ENCODE results near the gene PPP1R7.

PPP1R7 gene

DNA sequence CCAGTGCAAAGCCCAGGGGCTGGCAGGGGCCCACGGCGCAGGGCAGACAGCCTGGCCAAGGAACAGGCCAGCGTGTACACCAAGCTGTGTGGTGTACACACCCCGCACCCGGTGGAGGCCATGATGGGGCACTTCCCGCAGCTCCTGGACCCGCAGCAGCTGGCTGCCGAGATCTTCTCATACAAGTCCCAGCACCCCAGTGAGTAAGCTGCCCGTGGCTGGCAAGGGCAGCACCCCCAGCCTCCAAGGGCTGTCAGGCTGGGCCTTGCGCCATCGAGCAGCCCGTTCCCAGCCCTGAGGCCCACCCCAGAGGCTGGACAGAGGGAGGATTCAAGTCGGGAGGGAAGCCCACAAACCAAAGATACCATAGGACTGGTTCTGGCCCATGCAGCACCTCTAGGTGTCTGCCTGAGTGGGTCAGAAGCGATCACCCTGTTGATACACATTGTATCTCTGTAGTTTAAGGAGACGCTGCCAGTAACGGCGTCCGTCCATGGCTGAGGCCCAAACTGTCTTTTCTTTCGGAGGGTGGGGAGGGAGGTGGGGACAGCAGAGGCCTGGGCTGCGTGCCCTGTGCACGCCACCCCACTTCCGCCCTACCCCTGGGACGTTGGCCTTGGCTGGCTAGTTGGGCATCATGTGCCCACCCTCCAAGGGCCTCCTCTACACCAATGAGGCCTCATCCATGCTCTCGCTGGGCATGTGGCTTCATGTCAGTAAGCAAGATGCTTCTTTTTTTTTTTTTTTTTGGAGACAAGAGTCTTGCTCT is 31.3 kb upstream of the PPP1R7 start:
- in situ Hi-C loops (cut with HindIII; ENCODE audit: low sequenced_read_pairs), result loop anchor here (10.0 kb wide), 1 partner anchor 274 kb away; no protein-coding TSS in a partner anchor

- in situ Hi-C loops (cut with HindIII; ENCODE audit: low sequenced_read_pairs), result no loop called here
These were observed 29.8 kb upstream of the PPP1R7 start for GRCh38 chr2:241120440-241120839.

DNA sequence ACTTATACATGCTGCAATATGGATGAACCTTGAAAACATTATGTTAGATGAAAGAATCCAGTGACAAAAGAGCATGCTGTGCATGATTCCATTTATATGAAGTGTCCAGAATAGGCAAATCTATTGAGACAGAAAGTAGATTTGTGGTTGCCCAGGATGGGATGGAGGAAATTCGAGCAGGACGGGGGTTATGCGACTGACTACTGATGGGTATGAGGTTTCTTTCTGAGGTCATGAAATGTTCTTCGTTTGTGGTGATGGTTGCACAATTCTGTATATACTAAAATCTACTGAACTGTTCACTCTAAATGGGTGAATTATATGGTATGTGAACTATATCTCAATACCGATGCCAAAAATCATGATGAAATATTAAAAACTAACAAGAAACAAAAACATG is 29.3 kb upstream of the PPP1R7 start:
- in situ Hi-C loops (cut with HindIII; ENCODE audit: low sequenced_read_pairs), result no loop called here

DNA sequence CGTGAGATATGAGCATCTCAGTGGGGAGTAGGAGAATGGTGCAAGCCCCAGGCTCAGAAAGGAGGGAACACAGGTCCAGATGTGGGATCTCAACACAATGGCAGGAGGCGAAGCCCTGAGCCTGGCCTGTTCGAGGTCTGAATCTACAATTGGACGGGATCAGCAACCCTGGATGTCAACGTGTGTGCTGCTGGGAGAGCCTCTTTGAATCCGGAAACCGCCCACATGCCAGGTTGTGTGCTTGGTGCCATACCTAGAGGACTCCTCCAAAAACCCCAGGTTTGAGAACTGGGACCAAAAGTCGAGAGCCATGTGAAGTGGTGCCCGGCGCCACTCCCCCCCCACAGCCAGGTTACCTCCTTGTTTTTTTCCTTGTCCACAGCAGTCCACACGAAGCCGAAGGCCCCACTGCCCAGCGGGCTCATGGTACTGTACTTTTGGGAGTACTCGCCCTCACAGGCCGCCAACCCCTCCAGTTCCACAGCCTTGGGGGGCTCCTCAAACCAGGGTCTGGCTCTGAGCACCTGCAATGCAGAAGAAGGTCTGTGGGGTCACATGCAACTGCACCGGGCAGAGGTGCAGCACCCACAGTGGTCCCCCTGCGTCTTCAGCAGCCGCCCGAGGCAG is 27.8 kb upstream of the PPP1R7 start:
- in situ Hi-C loops (cut with HindIII; ENCODE audit: low sequenced_read_pairs), result no loop called here

- in situ Hi-C loops (cut with HindIII; ENCODE audit: low sequenced_read_pairs), result no loop called here
These were observed 26.3 kb upstream of the PPP1R7 start for GRCh38 chr2:241123816-241124536.

- in situ Hi-C loops (cut with HindIII; ENCODE audit: low sequenced_read_pairs), result no loop called here
These were observed 24.6 kb upstream of the PPP1R7 start for GRCh38 chr2:241125626-241126025.

GRCh38 chr2:241126201-241126611 is 24.1 kb upstream of the PPP1R7 start:
- in situ Hi-C loops (cut with HindIII; ENCODE audit: low sequenced_read_pairs), result no loop called here

- in situ Hi-C loops (cut with HindIII; ENCODE audit: low sequenced_read_pairs), result no loop called here
These were observed 23.5 kb upstream of the PPP1R7 start for GRCh38 chr2:241126771-241127202.

DNA sequence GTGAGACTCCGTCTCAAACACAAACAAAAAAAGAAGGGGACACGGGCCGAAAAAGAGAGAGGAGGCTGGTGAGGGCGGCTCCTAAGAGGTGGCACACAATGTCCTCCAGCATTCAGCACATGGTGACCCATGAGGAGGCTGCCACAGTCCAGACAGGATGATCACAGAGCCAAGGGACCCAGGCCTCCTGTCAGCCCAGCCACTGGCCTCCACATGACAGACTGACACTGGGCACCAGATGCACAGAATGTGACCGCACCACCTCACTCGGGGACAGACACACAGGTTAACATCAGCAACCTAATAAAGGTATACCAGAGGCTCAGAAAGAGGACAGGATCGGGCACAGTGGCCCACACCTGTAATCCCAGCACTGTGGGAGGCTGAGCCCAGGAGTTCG is 22.0 kb upstream of the PPP1R7 start:
- in situ Hi-C loops (cut with HindIII; ENCODE audit: low sequenced_read_pairs), result no loop called here

GRCh38 chr2:241129086-241129871 is 21.0 kb upstream of the PPP1R7 start:
- in situ Hi-C loops (cut with HindIII; ENCODE audit: low sequenced_read_pairs), result no loop called here

GRCh38 chr2:241130316-241130715 is 20.0 kb upstream of the PPP1R7 start:
- in situ Hi-C loops (cut with HindIII; ENCODE audit: low sequenced_read_pairs), result no loop called here

- in situ Hi-C loops (cut with HindIII; ENCODE audit: low sequenced_read_pairs), result no loop called here
These were observed 18.7 kb upstream of the PPP1R7 start for GRCh38 chr2:241131531-241131930.

DNA sequence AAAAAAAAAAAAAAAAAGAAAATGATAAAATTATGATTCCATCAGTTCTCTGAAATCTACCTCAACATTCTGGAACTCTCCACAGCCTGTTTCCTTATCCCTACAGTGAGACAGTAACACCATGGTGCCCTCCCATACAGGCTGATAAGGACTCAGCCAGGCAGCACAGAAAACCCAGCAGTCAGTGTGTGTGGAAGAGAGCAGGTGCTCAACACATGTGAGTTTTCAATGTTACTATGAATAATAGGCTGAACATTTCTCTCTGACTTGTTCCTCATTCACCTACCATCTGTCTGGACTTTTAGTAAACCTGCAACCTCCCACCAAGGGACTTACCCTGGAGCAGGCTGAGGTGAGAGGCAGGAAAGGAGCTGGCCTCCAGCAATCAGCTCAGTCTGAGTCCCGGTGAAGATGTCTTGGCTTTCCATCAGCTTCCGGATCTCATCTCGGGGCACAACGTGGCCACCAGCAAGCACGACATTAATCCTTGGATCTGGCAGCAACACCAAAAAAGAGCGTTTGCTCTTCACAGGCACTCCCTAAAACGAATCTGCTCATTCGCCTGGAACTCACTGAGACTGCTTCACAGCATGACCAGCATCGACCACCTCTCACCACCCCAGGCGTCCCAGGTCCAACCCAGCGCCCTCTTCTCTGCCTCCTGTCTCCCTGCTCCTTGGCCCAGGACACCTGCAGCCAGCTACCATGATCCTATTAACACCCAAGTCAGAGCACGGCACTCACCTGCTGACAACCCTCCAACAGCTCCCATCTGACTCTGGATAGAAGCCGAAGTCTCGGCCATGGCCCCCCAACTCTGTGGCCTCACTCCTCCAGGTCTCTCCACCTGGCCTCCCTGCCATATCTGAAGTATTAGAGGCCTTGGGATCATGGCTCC is 17.5 kb upstream of the PPP1R7 start:
- in situ Hi-C loops (cut with HindIII; ENCODE audit: low sequenced_read_pairs), result no loop called here

- in situ Hi-C loops (cut with HindIII; ENCODE audit: low sequenced_read_pairs), result no loop called here
These were observed 16.8 kb upstream of the PPP1R7 start for GRCh38 chr2:241133436-241133820.

DNA sequence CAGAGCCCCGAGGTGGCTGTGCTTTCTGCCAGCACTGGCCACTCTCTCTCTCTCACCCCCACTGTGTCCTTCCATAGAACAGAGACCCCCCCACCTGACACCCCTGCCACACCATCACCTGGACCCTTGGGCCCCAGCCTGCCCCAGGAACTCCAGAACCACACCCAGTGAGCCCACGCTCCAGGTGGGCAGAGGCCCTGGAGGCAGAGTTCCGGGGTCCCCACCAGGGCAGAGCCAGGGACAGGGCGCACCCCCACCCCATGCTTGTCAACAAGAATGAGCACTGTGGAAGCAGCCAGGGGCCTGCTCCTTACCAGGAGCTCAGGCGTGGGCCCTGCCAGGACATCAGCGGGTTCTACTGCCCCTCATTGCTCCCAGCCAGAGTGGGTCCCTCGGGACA is 15.6 kb upstream of the PPP1R7 start:
- in situ Hi-C loops (cut with HindIII; ENCODE audit: low sequenced_read_pairs), result no loop called here

GRCh38 chr2:241135737-241136136 is 14.5 kb upstream of the PPP1R7 start:
- in situ Hi-C loops (cut with HindIII; ENCODE audit: low sequenced_read_pairs), result no loop called here

DNA sequence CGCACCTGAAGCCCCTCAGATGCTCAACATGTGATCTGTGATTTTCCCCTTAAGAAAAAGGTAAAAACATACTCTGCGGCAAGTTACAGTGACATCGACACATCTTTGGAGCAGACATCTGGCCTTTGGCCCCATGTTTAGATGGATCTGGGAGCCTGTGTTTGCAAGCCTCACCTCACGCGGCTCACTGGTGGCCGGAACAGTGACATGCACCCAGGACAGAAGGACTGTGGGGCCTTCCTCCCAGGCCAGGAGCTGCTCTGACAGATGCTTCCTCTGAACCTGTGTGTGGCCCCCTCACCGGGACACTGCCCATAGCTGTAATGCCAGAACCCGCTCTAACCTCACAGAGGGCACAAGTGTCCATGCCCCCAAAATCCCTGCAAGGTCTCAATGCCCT is 14.1 kb upstream of the PPP1R7 start:
- in situ Hi-C loops (cut with HindIII; ENCODE audit: low sequenced_read_pairs), result no loop called here

GRCh38 chr2:241136661-241137260 is 13.5 kb upstream of the PPP1R7 start:
- in situ Hi-C loops (cut with HindIII; ENCODE audit: low sequenced_read_pairs), result no loop called here

GRCh38 chr2:241137276-241138190 is 12.7 kb upstream of the PPP1R7 start:
- in situ Hi-C loops (cut with HindIII; ENCODE audit: low sequenced_read_pairs), result no loop called here

Data from endothelial cell of hepatic sinusoid (primary cell).